ENCODE data around the gene ESRRB.

ESRRB gene

DNA sequence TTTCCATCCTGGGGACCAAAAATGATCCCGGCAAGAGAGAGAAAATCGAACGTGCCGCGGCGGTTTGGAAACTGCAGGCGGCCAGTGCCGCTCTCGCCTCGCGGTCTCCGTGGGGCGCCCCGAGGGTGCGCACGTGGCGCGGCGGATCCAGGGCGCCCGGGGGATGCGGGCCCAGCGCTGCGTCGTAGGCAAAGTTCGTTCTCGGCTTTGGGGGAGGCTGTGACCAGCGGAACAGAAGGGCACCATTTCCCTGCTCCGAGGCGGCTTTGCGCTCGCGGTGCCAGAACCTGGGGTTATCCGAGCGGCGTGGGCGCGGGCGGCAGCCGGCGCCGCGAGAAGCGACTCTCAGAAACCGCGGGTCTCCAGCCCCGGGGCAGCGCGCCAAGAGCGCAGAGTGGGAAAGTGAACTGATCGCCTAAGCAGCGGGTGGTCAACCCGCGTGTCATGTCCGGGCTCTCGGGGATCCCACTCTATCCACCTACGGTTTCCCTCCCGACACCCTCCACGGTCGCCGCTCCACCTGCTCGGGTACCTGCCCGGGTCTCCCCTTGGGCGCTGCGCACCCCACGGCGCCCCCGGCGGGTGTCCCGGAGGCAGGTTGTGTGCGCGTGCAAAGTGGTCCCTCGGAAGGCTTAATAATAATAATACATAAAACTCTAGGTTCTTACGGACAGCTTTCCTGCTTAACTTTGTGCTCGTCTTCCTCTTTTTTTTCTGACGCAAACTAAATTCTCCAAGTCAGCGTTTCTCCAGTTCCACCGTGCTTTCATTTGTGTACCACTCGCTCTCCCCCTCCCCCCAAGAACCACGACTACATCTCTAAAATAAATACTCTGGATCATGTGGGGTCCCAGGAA is 1.2 kb downstream of the ESRRB start (continued):
- TF ChIP-seq SALL2 (tag by site-specific recombination; IDR thresholded peaks at IDR 0.05; ENCODE audit: borderline replicate concordance) (no peak), FEZF1 (tag by site-specific recombination; IDR thresholded peaks at IDR 0.05) (no peak)

DNA sequence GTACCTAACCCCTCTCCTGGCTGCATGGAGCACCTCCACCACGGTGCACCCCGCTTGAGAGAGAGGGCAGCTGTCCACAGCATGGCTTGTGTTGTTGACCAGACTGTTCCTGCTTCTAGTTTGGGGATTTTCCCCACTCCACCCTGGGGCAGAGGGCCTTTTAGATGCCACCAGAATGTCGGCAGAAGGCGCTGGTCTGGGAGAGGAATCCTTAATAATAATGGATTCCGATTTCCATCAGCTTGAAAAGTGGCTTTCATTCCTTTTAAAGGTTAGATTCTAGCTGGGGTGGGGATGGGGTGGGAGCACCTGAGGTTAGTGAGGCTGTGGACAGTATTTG is 1.8 kb downstream of the ESRRB start:
- Histone ChIP-seq H3K4me3 (ENCODE audit: low read depth, low read length) (no peak overlapping the region), H3K27ac (ENCODE audit: extremely low read depth, low read depth, low read length) (no peak overlapping the region), H3K36me3 (ENCODE audit: control insufficient read depth in 2 of 2, insufficient read depth in 1 of 2, low read length in 2 of 2) (no peaks in the 10 kb centered on the region), H3K9me3 (ENCODE audit: control insufficient read depth, insufficient read depth, low read depth, low read length) (no peaks in the 10 kb centered on the region), H3K4me1 (ENCODE audit: control insufficient read depth, insufficient read depth, low read length) (peaks cover 6% of the 10 kb centered on the region)
- TF ChIP-seq ZNF596 (tag by site-specific recombination; IDR thresholded peaks at IDR 0.05), result no peak
- no peak for TF ChIP-seq BCL11B (tag by site-specific recombination; IDR thresholded peaks at IDR 0.05; ENCODE audit: low read depth)
- TF ChIP-seq, protein P1, sequence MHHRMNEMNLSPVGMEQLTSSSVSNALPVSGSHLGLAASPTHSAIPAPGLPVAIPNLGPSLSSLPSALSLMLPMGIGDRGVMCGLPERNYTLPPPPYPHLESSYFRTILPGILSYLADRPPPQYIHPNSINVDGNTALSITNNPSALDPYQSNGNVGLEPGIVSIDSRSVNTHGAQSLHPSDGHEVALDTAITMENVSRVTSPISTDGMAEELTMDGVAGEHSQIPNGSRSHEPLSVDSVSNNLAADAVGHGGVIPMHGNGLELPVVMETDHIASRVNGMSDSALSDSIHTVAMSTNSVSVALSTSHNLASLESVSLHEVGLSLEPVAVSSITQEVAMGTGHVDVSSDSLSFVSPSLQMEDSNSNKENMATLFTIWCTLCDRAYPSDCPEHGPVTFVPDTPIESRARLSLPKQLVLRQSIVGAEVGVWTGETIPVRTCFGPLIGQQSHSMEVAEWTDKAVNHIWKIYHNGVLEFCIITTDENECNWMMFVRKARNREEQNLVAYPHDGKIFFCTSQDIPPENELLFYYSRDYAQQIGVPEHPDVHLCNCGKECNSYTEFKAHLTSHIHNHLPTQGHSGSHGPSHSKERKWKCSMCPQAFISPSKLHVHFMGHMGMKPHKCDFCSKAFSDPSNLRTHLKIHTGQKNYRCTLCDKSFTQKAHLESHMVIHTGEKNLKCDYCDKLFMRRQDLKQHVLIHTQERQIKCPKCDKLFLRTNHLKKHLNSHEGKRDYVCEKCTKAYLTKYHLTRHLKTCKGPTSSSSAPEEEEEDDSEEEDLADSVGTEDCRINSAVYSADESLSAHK (tag by site-specific recombination; IDR thresholded peaks at IDR 0.05), result no peak
- no peak for TF ChIP-seq ZNF354C (tag by site-specific recombination; IDR thresholded peaks at IDR 0.05; ENCODE audit: borderline replicate concordance, low read depth)
- no peak for TF ChIP-seq ZNF311 (tag by site-specific recombination; IDR thresholded peaks at IDR 0.05; ENCODE audit: borderline replicate concordance)
- TF ChIP-seq ZNF10 (tag by site-specific recombination; IDR thresholded peaks at IDR 0.05), result no peak
- no peak for TF ChIP-seq GLI4 (tag by site-specific recombination; IDR thresholded peaks at IDR 0.05)
- no peak for TF ChIP-seq SP3 (tag by site-specific recombination; IDR thresholded peaks at IDR 0.05)
- no peak for TF ChIP-seq ZNF155 (tag by site-specific recombination; IDR thresholded peaks at IDR 0.05)
- no peak for TF ChIP-seq ZNF843 (tag by site-specific recombination; IDR thresholded peaks at IDR 0.05)
- no peak for TF ChIP-seq MEIS1 (CRISPR knock-in tag; IDR thresholded peaks at IDR 0.05; ENCODE audit: borderline replicate concordance)
- TF ChIP-seq ZNF785 (tag by site-specific recombination; IDR thresholded peaks at IDR 0.05), result no peak
- no peak for TF ChIP-seq ZNF274 (IDR thresholded peaks at IDR 0.05; ENCODE audit: low read length)
- TF ChIP-seq ZNF274 (tag by site-specific recombination; IDR thresholded peaks at IDR 0.05; ENCODE audit: borderline replicate concordance), result no peak
- no peak for TF ChIP-seq ZBTB6 (tag by site-specific recombination; IDR thresholded peaks at IDR 0.05)
- no peak for TF ChIP-seq ZNF335 (tag by site-specific recombination; conservative IDR thresholded peaks at IDR 0.05)
- no peak for TF ChIP-seq ZNF175 (tag by site-specific recombination; IDR thresholded peaks at IDR 0.05)
- TF ChIP-seq, protein P2, sequence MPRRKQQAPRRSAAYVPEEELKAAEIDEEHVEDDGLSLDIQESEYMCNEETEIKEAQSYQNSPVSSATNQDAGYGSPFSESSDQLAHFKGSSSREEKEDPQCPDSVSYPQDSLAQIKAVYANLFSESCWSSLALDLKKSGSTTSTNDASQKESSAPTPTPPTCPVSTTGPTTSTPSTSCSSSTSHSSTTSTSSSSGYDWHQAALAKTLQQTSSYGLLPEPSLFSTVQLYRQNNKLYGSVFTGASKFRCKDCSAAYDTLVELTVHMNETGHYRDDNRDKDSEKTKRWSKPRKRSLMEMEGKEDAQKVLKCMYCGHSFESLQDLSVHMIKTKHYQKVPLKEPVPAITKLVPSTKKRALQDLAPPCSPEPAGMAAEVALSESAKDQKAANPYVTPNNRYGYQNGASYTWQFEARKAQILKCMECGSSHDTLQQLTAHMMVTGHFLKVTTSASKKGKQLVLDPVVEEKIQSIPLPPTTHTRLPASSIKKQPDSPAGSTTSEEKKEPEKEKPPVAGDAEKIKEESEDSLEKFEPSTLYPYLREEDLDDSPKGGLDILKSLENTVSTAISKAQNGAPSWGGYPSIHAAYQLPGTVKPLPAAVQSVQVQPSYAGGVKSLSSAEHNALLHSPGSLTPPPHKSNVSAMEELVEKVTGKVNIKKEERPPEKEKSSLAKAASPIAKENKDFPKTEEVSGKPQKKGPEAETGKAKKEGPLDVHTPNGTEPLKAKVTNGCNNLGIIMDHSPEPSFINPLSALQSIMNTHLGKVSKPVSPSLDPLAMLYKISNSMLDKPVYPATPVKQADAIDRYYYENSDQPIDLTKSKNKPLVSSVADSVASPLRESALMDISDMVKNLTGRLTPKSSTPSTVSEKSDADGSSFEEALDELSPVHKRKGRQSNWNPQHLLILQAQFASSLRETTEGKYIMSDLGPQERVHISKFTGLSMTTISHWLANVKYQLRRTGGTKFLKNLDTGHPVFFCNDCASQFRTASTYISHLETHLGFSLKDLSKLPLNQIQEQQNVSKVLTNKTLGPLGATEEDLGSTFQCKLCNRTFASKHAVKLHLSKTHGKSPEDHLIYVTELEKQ (tag by site-specific recombination; IDR thresholded peaks at IDR 0.05; ENCODE audit: borderline replicate concordance), result no peak
- TF ChIP-seq ZNF266 (tag by site-specific recombination; IDR thresholded peaks at IDR 0.05; ENCODE audit: low read depth), result no peak
- ChIA-PET CTCF (interaction anchor here (0.6 to 1.9 kb wide), 3 partner anchors 10 to 327 kb away, joined by 3 to 15 read pairs (median 6); no protein-coding TSS in a partner anchor), POLR2A (no interaction called here)
